Measurements from ENCODE around the gene STRIP1. TPM values are rescaled to one million over a fixed set of nuclear protein-coding genes. Genes with fewer than 3 reads are reported as not detected.

STRIP1 gene
- total and polyA plus RNA-seq, 2 of the 8 experiments (the other 6 are each of a cell fraction or from before 2014, with no cell fraction given) = 21.3 to 45.6 TPM

GRCh38 chr1:110005971-110006370 lies 28.5 kb upstream of the STRIP1 start (continued):
- TF ChIP-seq CHD7 (IDR thresholded peaks at IDR 0.05; ENCODE audit: insufficient replicate concordance, low read length) = no peak
- no peak for TF ChIP-seq CBX8 (IDR thresholded peaks at IDR 0.05; ENCODE audit: borderline replicate concordance, low read depth, low read length)
- TF ChIP-seq SP4 (IDR thresholded peaks at IDR 0.05; ENCODE audit: low read length) = no peak
- TF ChIP-seq BCL11A (IDR thresholded peaks at IDR 0.05; ENCODE audit: low read depth in 2 of 2, low read length in 2 of 2) = no peak
- TF ChIP-seq USF2 (IDR thresholded peaks at IDR 0.05; ENCODE audit: low read length) = no peak
- TF ChIP-seq RBBP5 (IDR thresholded peaks at IDR 0.05; ENCODE audit: borderline replicate concordance, low read depth, low read length) = no peak
- TF ChIP-seq POLR2A (IDR thresholded peaks at IDR 0.05; ENCODE audit: control extremely low read depth in 1 of 2, low read depth in 2 of 2, low read length in 2 of 2) = no peak
- TF ChIP-seq RAD21 (IDR thresholded peaks at IDR 0.05 in 1 of 2, conservative IDR thresholded peaks at IDR 0.05 in 1 of 2; ENCODE audit: low read depth in 2 of 2, low read length in 2 of 2) = no peak
- no peak for TF ChIP-seq TEAD4 (IDR thresholded peaks at IDR 0.05; ENCODE audit: low read depth, low read length)
- no peak for TF ChIP-seq GABPA (IDR thresholded peaks at IDR 0.05; ENCODE audit: borderline replicate concordance, insufficient read depth, low read length)
- no peak for TF ChIP-seq SP1 (IDR thresholded peaks at IDR 0.05; ENCODE audit: low read depth, low read length)
